NCI-H128 (cell line): ENCODE results near the gene PNPLA6.
"Not testable (repeated sequence)": the region's sequence is repeated elsewhere in the genome, so short reads cannot be mapped to it uniquely, and the experiment has no call there.

Source experiments
- DNase-seq: peaks from one replicate; lab custom pipeline; 2025; ENCODE audit not compliant: unreplicated experiment; lab: John Stamatoyannopoulos, UW

Gene PNPLA6

DNA sequence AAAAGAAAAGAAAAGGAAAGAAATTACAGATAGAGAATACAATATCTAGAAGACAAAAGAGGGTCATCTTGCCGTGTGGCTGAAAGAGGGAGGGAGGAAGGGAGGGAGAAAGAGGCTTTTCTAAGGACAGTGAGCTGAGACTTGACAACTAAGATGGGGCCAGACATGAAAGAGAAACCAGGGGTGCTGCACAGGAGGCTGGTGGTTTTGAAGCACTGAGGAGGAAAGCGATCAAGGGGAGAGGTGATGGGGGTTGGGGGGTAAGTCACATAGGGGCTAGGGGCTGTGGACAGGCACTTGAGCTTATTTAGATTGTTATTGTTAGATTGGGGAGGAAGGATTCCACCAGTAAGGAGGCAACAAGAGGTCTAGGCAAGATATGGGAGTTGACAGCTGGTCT lies 17.3 kb downstream of the PNPLA6 start:
- DNase-seq: no peak

DNA sequence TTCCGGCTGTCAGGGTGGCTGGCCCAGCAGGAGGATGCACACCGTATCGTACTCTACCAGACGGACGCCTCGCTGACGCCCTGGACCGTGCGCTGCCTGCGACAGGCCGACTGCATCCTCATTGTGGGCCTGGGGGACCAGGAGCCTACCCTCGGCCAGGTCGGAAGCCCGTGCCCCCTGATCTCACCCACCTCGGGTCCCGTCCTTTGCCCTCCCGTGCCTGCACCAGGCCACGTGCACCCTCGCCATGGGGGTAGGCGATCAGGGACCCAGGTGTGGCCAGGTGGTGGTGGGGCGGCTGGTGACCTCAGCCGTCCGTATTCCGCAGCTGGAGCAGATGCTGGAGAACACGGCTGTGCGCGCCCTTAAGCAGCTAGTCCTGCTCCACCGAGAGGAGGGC lies 19.0 kb downstream of the PNPLA6 start:
- DNase-seq: no peak

DNA sequence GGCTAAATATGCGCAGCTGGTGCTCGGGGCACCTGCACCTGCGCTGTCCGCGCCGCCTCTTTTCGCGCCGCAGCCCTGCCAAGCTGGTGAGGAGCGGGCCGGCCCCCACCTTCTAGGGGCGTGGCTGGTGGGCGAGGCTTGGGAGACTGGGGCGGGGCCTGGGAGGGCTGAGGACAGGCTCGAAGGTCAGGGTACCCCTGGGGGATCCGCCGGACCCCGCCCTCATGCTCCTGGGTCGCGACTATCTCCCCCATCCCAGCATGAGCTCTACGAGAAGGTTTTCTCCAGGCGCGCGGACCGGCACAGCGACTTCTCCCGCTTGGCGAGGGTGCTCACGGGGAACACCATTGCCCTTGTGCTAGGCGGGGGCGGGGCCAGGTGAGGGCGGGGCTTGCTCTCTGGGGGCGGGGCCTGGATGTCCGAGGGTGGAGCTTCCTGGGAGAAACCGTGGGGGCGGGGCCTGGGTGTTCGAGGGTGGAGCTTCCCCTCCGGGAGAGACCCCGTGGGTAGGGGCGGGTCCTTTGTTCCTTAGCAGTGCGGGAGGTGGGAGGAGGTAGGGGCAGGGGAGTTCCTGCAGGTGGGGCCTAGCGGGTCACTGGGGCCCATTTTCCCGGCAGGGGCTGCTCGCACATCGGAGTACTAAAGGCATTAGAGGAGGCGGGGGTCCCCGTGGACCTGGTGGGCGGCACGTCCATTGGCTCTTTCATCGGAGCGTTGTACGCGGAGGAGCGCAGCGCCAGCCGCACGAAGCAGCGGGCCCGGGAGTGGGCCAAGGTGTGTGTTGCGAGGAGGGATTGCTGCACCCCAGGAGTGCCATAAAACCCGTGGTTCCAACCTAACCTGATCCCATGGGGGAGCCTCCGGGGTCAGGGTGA lies 19.7 kb downstream of the PNPLA6 start:
- DNase-seq: no peak

DNA sequence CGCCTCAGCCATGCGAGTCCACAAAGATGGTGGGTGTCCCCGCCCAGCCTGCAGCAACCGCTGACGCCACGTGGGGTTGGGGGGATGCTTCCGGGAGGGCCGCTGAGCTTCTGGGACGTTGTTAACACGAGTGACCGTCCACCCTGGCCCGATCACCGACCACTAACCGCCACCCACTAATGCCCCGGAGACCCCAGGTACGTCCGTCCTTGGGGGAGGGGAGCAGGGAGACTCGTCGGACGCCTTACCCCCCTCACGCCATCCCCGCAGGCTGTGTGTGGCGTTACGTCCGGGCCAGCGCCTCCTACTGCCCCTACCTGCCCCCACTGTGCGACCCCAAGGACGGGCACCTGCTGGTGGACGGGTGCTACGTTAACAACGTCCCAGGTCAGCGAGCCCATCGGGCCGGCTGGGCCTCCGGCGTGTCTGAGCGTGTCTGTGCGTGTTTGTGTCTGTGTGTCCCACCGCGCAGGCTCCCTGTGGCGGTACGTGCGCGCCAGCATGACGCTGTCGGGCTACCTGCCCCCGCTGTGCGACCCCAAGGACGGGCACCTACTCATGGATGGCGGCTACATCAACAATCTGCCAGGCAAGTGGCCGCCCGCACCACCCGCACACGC lies 21.3 kb downstream of the PNPLA6 start:
- no peak for DNase-seq

DNA sequence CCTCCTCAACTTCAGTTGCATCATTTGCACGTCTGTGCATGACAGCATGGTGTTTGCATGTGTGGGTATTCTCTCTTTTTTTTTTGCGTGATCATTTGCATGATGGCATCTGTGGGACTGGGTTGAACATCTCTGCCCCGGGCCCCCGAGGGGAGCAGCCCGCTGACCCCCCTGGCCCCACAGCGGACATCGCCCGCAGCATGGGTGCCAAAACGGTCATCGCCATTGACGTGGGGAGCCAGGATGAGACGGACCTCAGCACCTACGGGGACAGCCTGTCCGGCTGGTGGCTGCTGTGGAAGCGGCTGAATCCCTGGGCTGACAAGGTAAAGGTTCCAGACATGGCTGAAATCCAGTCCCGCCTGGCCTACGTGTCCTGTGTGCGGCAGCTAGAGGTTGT lies 23.1 kb downstream of the PNPLA6 start:
- DNase-seq: no peak

DNA sequence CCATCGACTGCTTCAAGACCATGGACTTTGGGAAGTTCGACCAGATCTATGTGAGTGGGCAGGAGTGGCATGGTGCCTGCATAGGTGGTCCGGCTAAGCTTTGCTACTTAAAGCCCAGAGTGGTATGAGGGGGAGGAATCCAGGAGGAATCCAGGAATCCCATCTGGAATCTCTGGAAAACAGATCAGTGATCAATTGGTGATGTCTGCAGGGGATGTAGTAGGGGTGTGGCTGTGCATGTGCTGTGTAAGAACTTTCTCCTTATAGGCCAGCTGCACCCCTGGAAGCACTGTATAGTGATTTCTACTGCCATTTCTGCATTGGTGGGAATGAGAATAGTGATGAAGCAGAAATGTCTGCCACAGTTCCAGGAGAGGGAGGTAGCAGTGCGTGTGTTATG lies 23.6 kb downstream of the PNPLA6 start:
- DNase-seq: no peak

DNA sequence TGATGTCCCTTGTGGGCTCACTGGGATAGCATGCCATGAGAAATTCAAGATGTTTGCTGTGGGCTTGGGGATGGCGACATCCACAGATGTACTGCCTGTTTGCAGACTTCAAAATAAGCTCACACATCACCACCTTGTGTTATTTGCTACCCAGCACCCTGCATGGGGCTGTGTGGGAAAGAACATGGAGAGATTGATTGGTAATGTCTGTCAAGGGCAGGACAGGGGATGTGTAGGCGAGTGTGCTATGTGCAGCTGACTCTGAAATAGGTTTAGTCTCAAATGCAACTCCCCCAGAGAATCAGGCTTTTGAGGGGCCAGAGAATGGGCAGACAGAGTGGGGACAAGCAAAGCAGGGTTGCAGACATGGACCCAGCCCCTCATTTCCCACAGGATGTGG lies 24.7 kb downstream of the PNPLA6 start:
- no peak for DNase-seq

DNA sequence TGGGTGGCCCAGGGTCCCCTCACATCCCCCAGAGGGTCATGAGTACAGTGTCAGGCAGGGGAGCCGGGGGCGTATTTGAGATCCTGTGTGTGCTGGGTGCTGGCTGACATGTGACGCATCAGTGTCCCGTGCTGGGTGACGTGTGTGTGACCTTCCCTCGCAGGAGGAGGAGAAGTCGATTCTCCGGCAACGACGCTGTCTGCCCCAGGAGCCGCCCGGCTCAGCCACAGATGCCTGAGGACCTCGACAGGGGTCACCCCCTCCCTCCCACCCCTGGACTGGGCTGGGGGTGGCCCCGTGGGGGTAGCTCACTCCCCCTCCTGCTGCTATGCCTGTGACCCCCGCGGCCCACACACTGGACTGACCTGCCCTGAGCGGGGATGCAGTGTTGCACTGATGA lies 25.8 kb downstream of the PNPLA6 start:
- DNase-seq: no peak

DNA sequence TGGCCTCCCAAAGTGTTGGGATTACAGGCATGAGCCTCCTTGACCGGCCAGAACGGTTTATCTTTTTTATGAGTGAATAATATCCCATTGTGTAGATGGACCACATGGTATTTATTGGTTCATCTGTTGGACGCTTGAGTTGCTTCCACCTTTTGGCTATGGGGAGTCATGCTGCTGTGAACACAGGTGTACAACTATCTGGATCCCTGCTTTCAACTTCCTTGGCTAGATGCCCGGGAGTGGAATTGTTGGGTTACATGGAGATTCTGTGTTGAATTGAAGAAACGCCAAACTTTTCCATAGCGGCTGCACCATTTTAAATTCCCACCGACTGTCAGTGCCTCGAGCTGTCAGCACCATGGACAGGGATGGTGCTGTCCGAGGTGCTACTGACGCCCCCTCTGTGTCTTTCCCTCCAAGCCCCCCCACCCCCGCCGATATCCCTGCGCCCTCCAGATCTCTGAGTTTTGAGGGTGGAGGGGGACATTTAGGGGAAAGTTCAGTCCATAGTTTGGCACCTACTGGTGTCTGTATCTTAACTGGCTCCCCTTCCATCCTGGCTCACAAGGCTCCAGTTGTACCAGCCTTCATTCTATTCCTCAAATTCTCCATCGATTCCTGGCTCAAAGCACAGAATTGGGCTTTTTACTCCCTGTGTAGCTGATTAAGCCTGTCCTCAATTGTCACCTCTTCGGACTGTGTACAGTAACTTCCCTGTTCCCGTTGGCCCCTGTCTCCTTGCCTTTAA lies 27.3 kb downstream of the PNPLA6 start:
- no peak for DNase-seq

DNA sequence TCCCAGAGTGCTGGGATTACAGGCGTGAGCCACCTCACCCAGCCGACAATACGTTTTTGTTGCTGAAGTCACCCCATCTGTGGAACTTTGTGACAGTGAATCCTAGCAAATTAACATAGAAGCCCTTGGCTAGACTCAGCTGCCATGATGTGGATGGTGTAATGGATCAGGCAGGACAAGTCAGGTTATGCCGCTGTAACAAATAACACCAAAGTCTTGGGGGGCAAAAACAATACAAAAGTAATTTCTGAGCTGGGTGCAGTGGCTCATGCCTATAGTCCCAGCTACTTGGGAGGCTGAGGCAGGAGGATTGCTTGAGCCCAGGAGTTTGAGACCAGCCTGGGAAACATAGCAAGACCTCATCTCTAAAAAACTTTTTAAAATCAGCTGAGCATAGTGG lies 29.3 kb downstream of the PNPLA6 start:
- DNase-seq: no peak

DNA sequence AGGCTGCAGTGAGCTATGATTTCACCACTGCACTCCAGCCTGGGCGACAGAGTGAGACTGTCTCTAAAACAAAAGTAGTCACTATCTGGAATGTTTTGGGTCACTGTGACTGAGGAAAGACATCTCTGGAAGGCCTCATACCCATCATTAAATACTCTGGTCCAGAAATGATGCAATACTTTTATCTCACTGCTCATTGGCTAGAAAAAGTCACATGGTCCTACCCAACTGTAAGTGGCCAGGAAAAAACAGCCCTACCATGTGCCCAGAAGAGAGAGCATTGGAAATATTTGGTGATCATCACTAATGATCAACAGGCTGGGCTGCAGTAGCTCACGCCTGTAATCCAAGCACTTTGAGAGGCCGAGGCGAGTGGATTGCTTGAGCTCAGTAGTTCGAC lies 29.8 kb downstream of the PNPLA6 start:
- DNase-seq: no peak

DNA sequence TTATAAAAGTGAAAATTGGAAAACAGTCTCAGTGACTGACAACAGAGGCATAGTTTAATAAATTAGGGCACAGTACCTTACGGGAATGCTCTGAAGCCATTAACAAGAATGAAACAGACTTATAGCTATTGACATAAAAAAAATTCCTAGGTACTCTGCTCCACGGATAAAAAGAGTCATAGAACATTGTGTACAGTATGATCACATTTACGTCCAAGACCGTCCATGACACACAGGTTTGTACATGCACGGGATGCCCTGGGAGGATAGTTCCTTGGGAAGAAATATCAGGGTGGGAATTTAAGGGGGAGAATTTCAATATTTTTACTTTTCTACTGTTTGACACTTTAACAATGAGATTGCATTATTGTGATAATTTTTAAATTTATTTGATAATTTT lies 35.2 kb downstream of the PNPLA6 start:
- DNase-seq: no peak

DNA sequence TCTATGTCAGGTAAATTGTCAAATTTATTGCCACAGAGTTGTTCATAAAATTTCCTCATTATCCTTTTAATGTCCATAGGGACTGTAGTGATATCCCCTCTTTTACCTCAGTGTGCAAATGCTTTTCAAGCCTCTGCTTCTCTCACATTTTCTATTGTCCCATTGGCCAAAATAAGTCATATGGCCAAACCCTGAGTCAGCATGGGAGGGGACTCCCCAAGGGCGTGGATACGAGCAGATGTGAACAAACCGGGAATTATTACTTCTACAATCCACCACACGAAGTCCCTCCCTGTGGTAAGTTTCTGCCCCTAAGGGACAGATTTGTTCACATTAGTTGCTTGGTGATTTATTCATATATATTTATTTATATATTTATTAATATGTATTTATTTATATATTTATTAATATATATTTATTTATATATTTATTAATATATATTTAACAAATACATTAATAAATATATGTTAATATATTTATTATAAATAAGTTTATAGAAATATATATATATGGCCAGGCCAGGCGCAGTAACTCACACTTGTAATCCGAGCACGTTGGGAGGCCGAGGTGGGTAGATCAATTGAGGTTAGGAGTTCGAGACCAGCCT lies 40.0 kb downstream of the PNPLA6 start:
- DNase-seq: no peak

DNA sequence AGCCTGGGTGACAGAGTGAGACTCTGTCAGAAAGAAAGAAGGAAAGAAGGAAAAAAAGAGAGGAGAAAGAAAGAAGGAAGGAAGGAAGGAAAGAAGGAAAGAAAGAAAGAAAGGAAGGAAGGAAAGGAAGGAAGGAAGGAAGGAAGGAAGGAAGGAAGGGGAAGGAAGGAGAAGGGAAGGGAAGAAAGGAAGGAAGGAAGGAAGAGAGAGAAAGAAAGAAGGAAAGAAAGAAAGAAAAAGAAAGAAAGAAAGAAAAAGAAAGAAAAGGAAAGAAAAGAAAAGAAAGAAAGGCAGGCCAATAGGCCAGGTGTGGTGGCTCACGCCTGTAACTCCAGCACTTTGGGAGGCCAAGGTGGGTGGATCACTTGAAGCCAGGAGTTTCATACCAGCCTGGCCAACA lies 41.9 kb downstream of the PNPLA6 start:
- not testable (repeated sequence) for DNase-seq

DNA sequence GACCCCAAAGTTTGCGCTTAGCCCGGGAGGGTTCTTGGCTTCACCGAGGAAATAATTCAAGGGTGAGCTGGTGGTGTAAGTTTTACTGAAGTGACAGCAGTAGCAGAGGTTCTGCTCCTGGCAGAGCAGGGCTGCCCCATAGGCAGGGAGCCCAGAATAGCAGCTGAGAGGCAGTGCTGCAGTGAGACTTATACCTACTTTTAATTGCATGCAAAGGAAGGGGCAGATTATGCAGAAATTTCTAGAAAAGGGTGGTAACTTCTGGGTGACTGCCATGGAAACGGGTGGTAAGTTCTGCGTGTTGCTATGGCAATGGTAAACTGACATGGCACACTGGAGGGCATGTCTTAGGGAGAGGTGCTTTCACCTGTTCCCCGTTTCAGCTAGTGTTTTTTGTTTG lies 42.6 kb downstream of the PNPLA6 start:
- no peak for DNase-seq

DNA sequence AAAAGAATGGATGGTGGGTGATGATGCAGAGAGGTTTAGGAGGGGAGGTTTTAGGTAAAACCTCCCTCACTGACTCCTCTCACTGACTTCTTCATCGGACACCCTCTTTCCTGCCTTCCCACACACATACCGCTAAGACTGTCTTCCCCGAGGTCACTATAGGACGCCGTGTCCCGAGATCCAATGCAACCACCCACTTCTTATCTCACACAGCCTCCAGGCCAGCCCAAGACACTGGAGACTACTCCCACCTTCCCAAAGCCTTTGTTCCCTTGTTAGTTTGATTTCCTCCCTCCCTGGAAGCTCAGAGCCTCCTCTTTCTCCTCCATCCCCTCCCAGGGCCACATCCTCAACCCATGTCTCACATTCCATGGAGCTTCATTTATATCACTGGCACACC lies 43.7 kb downstream of the PNPLA6 start:
- DNase-seq: no peak

DNA sequence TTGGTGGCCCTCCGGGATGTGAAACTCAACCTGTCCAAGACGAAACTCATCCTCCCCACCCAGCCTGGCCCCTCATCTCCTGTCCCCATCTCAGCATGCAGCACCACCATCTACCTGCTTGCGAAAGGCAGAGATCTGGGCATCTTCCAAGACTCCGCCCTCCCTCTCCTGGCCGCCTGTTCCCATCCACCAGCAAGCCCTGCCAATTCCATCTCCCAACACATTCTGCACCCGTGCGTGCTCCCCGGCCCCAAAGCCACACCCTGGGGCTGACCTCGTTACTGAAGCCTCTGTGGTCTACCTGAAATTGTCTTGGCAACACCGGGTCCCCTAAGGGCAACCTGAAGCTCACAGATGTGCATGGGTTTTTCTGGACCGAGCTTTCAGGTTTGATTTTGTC lies 46.9 kb downstream of the PNPLA6 start:
- DNase-seq: no peak

DNA sequence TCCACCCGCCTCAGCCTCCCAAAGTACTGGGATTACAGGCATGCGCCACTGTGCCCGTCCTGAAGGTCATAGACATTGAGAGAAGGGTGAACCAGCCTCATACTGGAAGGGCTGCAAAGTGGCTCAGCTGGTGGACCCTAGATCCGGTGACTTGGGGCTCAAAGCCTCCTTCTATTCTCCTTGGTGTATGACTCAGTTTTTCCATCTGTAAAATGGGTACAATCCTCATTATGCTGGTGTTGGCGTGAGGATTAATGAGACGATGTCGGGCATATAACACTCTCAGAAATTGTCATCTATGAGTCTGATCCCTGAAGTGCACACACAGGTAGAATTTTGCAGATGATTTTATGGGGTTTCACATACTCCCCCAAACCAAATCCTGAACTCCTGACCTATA lies 54.3 kb downstream of the PNPLA6 start:
- no peak for DNase-seq

DNA sequence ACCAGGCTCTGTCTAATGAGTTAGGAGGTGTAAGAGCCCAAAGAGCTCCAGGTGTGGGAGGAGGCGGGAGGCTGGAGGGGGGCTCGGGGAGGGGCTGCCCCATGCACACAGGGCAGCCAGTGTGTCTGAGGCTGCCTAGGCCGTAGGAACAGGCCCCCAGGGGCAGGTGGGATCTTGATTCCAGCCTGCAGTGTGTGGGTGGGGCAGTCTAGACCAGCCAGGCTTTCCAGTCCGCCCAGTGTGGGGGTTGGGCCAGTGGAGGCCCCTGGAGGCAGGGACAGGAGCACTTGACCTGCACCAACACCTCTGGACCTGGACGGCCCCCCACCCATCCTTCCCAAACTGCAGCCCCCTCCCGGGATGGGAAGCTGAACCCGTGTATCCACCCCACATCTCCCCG lies 54.7 kb downstream of the PNPLA6 start:
- DNase-seq: no peak

DNA sequence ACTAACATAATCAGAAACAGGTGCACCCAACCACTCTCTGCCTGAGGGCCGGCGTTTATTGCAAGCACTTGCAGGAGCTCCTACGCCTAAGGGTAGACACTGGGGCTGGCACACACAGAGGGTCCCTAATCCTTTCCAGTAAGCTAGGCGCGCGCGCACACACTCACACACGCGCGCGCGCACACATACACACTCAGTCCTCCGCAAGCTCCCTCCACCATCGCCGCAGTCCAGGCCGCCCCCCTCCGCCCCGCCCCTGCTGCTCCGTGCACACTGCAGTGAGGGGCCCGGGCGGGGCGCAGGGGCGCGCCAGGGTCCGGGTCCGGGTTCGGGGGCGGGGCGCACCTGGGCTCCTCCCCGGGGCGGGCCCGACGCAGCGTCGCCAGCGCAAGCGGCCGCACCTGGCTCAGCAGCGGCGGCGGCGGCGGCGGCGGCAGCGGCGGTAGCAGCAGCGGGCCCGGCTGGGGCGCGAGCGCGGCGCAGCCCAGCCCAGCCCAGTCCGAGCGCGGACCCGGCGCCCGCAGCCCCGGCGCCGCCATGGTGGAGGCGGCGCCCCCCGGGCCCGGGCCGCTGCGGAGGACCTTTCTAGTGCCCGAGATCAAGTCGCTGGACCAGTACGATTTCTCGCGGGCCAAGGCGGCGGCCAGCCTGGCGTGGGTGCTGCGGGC lies 60.1 kb downstream of the PNPLA6 start, which contains the start of gene CAMSAP3:
Gene CAMSAP3 (plus strand): TSS at position 398 of the 668 bp plus-strand sequence. CDS start 140 bp downstream, at position 538.
- DNase-seq: peak; percentile 48
